HG02870 (cell line): ENCODE measurements around the gene POMGNT1.

ENCODE experiments used
- ATAC-seq: cut with Tn5 transposase; IDR thresholded peaks from one replicate; pipeline ENCODE4 v1.9.1; 2021; ENCODE audit warnings: mild to moderate bottlenecking, moderate library complexity; ENCODE audit not compliant: unreplicated experiment

The POMGNT1 gene

GRCh38 chr1:46158312-46159281 is 39.6 kb downstream of the POMGNT1 start:
- no peak for ATAC-seq

- no peak for ATAC-seq
Measured at GRCh38 chr1:46157916-46158311, 40.3 kb downstream of the POMGNT1 start.

DNA sequence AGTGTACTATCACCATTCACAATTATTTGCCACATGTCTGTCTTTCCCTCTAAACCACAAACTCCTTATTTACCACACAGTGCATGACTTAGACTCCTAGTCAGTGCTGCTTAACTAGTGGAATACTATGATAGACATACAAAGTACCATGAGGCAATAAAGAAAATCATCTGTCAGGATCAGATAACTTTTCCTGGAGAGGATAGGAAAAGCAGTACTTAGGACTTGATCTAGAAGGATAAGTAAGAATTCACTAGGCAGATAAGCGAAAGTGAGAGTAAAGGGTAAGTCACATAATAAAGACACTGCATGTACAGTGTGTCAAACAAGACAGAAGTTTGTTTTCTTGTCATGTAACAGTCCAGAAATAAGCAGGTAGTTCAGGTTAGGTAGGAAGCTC is 44.5 kb downstream of the POMGNT1 start:
- no peak for ATAC-seq

GRCh38 chr1:46153228-46153627 is 45.0 kb downstream of the POMGNT1 start:
- ATAC-seq = no peak

DNA sequence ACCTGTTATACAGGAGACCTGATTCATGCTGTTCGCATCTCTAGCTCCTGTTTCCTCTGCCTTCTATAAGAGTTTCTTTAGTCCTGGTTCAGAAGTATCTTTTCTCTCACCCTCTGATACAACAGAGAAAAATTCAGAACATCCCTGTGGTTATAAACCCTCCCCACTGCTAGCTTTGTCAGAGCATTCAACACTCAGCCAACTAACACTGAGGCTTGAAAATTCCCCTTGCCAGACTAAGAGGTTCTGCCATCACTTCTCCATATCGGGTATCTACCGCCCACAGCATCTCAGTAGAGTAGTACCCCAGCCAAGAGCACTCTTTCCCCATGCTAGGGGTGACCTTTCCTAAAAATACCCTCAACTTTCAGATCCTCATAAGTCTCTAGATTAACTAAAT is 46.2 kb downstream of the POMGNT1 start:
- no peak for ATAC-seq

GRCh38 chr1:46150085-46150484 is 48.1 kb downstream of the POMGNT1 start:
- no peak for ATAC-seq

DNA sequence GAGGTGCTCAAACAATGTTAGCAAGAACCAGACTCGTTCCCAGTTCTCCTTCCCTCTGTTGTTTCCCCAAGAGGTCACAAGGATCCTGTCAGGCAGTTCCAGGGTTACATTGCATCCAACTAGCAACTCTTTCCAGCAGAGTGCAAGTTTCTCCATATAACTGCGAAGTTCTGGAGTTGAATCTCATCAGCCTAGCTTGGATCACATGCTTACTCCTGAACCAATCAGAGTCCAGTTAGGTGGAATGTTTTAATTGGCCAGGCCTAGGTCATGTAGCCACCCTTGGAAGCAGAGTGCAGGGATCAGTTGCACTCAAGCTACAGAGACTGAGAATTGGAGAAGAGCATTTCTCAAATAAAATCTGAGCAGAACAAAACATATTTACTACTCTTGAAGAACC is 49.9 kb downstream of the POMGNT1 start:
- ATAC-seq = no peak
